OCI-LY3 (cell line): ENCODE results near the gene ANKH.

Source experiments
- CTCF ChIP-seq: fragments of 200-600, 300-600 bp; sonication (generic); IDR thresholded peaks from 2 replicates; pipeline ENCODE4 v1.5.1; 2014; ENCODE audit warnings: antibody characterized with exemption, low read length, low read depth
- EZH2phosphoT487 ChIP-seq: fragments of 200-600 bp; shearing (Covaris generic); IDR thresholded peaks from 2 replicates; pipeline ENCODE4 v1.6.1; 2018; ENCODE audit warnings: antibody characterized with exemption, mixed run types, low read depth

- no peak for TF ChIP-seq CTCF
- no peak for TF ChIP-seq EZH2phosphoT487
These were observed 108.9 kb downstream of the ANKH start for GRCh38 chr5:14762549-14763216.
